DMS53 treated with DMSO at 0.1 percent for 48 hours (cell line): Measurements from ENCODE around the gene CACNA1G.

ENCODE experiments used
- DNase-seq: peaks from one replicate; lab custom pipeline; 2025; ENCODE audit not compliant: unreplicated experiment; lab: John Stamatoyannopoulos, UW

The CACNA1G gene

DNA sequence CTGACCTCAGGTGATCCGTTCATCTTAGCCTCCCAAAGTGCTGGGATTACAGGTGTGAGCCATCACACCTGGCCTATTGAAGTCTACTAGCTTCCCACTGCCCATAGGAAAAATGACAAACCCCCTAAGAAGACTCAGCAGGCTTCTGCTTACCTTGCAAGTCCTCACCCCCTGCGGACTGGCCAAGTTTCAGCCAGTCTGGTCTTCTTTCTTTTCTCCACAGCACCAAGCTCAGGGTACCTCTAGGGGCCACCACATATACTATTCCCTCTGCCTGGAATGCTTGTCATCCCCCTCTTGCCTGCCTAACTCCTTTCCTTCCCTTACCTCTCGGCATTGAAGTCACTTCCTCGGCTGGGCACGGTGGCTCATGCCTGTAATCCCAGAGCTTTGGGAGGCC is 105.3 kb downstream of the CACNA1G start:
- no peak for DNase-seq

- no peak for DNase-seq
Observed at GRCh38 chr17:50666316-50666715, 105.8 kb downstream of the CACNA1G start.

DNA sequence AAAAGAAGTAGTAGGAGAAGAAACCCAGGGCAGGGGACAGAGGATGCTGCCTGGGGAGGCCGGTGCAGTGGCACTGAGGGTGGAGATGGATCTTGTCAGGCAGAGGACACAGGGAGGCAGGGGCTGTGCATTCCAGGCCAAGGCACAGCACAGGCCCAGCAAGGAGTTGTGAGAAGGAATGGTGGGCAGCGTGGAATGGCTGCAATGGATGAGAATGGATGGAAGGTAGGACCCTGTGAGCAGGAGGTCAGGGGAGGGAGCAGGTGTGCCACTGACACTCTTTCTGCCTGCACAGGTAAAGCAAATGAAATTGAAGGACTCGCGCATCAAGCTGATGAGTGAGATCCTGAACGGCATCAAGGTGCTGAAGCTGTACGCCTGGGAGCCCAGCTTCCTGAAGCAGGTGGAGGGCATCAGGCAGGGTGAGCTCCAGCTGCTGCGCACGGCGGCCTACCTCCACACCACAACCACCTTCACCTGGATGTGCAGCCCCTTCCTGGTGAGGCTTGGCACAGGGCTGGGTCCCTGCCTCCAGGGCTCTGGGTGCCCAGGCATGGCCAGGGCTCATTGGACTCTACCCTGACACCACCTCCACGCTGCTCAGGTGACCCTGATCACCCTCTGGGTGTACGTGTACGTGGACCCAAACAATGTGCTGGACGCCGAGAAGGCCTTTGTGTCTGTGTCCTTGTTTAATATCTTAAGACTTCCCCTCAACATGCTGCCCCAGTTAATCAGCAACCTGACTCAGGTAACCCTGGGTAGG is 106.9 kb downstream of the CACNA1G start:
- DNase-seq: no peak

DNA sequence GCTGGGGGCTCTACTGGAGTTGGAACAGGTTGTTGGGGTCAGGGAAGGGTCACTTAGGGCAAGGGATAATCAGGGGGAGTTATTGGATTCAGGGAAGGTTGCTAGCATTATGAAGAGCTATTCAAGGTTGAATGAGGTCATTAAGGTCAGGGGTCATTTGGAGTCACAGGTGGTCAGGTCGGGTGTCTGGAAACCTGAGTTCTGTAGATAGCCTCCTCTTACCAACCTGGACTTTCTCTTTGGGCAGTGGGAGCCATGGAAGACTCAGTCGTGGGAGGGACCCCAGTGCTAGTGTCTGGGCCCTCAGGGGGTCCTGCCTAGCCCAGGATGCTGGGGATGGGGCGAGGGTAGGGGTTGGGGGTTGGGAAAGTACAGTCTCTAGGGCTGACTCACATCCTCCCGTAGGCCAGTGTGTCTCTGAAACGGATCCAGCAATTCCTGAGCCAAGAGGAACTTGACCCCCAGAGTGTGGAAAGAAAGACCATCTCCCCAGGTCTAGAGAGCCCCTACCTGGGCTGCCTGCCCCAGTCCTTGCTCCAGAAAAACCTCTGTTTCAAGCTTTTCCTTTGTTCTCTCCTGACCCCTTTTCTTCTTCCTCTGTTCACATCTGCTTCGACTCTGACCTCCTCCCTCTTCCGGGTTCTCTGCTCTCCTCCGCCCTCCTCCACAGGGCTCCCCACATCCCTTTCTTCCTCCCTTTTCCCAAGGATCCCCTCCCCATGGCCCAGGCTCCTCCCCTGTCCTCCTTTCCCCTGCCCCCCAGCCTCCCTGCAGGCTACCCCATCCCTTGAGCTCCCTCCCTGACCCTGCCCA is 107.7 kb downstream of the CACNA1G start:
- no peak for DNase-seq

DNA sequence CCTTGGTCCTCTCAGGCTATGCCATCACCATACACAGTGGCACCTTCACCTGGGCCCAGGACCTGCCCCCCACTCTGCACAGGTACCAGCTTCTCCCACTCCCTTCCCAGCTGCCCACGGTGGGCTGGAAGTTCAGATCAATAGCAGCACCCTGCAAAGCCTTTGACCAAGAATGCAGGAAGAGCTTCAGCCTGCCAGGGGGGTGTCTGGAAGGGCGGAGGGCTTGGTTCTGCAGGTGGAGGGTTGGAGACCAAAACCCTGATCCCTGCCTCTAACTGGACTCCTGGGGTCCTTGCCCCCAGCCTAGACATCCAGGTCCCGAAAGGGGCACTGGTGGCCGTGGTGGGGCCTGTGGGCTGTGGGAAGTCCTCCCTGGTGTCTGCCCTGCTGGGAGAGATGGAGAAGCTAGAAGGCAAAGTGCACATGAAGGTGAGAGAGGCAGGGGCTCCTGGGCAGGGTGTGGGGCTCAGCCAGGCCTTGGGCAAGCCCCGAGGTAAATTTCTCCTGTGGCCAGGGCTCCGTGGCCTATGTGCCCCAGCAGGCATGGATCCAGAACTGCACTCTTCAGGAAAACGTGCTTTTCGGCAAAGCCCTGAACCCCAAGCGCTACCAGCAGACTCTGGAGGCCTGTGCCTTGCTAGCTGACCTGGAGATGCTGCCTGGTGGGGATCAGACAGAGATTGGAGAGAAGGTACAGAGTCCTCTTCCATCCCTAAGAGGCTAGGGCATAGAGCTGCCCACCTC is 108.5 kb downstream of the CACNA1G start:
- no peak for DNase-seq

- no peak for DNase-seq
Observed at GRCh38 chr17:50672071-50672470, 111.6 kb downstream of the CACNA1G start.

DNA sequence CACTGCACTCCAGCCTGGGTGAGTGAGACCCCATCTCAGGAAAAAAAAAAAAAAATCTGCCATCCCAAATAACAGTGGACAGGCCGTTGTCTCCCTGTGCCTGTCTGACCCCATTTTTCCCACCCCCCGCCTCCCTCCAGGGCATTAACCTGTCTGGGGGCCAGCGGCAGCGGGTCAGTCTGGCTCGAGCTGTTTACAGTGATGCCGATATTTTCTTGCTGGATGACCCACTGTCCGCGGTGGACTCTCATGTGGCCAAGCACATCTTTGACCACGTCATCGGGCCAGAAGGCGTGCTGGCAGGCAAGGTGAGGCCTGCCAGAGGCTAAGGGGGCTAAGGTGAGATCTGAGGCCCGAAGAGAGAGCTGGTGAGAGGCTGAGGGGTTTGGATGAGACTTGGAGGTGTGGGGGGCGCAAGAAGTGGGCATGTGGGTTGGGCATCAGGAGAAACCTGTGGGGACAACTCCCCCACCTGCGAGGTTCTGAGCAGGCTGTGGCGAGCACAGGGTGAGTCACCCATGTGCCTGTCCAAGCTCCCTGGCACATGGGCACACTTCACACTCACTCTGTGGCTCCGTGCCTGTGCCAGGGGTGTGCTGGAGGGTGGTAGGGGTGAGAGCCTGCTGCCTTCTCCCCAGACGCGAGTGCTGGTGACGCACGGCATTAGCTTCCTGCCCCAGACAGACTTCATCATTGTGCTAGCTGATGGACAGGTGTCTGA is 112.5 kb downstream of the CACNA1G start:
- DNase-seq: no peak

- no peak for DNase-seq
Observed at GRCh38 chr17:50675190-50675589, 114.7 kb downstream of the CACNA1G start.

GRCh38 chr17:50675627-50676026 is 115.1 kb downstream of the CACNA1G start:
- no peak for DNase-seq

- no peak for DNase-seq
Observed at GRCh38 chr17:50676065-50676975, 115.8 kb downstream of the CACNA1G start.
